HG03039 (cell line): ENCODE measurements around the gene PAPSS2.
"Not testable (repeated sequence)": the region's sequence is repeated elsewhere in the genome, so short reads cannot be mapped to it uniquely, and the experiment has no call there.

Source experiments
- ATAC-seq: cut with Tn5 transposase; IDR thresholded peaks from one replicate; pipeline ENCODE4 v1.9.1; 2021; ENCODE audit warnings: mild to moderate bottlenecking, moderate library complexity; ENCODE audit not compliant: unreplicated experiment

PAPSS2 gene

DNA sequence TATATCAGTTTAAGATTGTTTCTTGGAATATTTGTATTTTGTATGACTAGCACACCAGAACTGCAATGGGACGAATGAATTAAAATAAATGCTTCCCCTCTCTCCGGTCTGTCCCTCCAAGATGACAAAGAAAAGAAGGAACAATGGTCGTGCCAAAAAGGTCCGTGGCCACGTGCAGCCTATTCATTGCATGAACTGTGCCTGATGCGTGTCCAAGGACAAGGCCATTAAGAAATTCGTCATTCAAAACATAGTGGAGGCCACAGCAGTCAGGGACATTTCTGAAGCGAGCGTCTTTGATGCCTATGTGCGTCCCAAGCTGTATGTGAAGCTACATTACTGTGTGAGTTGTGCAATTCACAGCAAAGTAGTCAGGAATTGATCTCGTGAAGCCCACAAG is 17.2 kb upstream of the PAPSS2 start:
- no peak for ATAC-seq

- no peak for ATAC-seq
Observed at GRCh38 chr10:87642988-87643387, 16.7 kb upstream of the PAPSS2 start.

GRCh38 chr10:87643920-87644319 is 15.8 kb upstream of the PAPSS2 start:
- no peak for ATAC-seq

DNA sequence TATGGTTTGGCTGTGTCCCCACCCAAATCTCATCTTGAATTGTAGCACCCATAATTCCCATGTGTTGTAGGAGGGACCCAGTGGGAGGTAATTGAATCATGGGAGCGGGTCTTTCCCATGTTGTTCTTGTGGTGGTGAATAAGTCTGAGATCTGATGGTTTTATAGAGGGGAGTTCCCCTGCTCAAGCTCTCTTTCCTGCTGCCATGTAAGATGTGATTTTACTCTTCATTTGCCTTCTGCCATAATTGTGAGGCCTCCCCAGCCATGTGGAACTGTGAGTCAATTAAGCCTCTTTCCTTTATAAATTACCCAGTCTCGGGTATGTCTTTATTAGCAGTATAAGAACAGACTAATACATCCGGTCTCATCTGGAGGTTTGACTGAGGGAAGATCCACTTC is 15.2 kb upstream of the PAPSS2 start:
- ATAC-seq: not testable (repeated sequence)

GRCh38 chr10:87646192-87646909 is 13.3 kb upstream of the PAPSS2 start:
- no peak for ATAC-seq

GRCh38 chr10:87646935-87647334 is 12.7 kb upstream of the PAPSS2 start:
- no peak for ATAC-seq

DNA sequence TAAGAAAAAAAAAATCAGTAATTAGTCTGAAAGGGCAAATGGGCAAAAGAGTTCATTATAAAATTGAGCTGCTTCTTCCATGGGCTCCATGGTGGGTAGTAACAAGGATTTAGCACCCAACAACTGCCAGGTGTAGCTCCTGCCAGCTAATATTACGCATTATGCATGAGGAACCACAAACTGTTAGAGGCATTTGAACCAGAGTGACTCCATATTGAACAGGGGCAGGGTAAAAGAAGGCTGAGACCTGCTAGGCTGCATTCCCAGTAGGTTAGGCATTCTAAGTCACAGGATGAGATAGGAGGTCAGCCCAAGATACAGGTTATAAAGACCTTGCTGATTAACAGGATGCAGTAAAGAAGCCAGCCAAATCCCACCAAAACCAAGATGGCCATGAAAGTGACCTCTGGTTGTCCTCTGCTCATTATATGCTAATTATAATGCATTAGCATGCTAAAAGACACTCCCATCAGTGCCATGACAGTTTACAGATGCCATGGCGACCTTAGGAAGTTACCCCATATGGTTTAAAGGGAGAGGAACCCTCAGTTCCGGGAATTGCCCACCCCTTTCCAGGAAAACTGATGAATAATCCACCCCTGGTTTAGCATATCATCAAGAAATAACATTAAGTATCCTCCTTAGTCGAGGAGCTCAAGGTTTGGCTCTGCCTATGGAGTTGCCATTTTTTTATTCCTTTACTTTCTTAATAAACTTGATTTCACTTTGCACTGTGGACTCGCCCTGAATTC is 8.7 kb upstream of the PAPSS2 start:
- ATAC-seq: no peak

GRCh38 chr10:87651801-87652200 is 7.9 kb upstream of the PAPSS2 start:
- ATAC-seq: no peak

DNA sequence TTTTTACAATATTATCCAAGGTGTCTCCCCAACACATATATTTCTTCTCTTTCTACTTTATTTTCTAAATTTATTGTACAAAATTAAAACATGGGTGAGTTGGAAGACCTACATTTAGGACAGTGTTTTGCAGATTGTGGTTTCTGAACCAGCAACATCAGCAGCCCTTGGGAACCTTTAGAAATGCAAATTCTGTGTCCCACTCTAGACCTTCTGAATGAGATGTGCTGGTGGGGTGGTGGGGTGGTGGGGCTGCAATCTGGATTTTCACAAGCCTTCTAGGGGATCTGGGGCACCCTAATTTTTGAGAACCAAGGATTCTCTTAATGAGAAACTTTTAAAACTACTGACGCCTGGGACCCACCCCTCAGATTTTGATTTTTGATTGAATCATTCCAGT is 7.4 kb upstream of the PAPSS2 start:
- ATAC-seq: no peak

- no peak for ATAC-seq
Observed at GRCh38 chr10:87654212-87654611, 5.5 kb upstream of the PAPSS2 start.

GRCh38 chr10:87656431-87657072 is 3.1 kb upstream of the PAPSS2 start:
- ATAC-seq: no peak

GRCh38 chr10:87657371-87657770 is 2.3 kb upstream of the PAPSS2 start:
- ATAC-seq: no peak

DNA sequence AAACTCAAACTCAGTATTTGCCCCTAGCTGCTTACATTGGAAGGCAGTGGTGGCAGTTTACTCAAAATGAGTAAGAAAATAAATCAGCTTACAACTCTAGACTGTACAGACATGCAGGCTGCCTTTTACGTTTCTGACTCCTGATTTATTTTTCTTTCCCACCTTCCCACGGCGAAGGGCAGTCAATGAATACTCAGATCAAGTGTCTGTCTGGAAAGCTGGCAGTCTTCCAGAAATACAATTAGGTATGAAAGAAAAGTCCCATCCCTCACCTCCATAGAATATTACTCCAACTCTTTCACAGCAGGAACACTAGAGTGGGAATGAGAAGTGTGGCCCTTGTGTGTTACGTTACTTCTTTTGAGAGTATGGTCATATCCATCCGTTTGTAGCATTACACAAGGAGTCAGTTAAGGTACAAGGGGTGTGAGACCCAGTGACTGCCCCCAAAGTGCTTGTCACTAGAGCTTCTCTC is 1.3 kb upstream of the PAPSS2 start:
- no peak for ATAC-seq

DNA sequence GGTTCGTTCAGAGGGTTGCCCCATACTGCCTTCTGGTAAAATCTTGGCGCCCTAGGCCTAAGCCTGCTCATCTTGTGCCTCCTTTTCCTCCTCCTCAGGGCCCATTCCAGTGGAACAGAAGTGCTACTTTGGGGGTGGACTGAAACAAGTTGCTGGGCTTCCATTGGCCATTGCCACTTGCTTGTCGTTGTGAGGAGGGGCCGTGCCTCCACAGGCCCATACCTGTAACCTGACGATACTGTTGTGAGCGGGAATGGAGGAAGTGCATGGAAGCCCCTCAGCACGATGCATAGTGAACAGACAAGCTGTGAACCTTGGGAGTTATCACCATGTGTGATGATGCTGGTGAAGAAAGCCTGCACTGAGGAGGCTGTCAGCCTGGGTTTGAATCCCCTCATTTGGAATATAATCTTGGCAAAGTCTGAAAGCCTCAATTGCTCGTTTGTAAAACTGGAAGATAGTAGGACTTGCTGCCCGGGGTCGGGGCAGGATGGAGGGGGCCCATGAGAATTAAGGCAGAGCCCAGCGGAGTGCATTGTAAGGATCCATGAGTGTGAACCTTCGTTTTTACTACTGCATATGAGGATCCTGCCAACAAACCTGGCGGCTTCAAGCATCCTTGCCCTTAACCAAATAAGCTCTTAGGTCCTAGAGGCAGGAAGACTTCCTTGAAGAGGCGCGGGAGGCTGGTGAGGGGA is 671 bp upstream of the PAPSS2 start:
- ATAC-seq: no peak

DNA sequence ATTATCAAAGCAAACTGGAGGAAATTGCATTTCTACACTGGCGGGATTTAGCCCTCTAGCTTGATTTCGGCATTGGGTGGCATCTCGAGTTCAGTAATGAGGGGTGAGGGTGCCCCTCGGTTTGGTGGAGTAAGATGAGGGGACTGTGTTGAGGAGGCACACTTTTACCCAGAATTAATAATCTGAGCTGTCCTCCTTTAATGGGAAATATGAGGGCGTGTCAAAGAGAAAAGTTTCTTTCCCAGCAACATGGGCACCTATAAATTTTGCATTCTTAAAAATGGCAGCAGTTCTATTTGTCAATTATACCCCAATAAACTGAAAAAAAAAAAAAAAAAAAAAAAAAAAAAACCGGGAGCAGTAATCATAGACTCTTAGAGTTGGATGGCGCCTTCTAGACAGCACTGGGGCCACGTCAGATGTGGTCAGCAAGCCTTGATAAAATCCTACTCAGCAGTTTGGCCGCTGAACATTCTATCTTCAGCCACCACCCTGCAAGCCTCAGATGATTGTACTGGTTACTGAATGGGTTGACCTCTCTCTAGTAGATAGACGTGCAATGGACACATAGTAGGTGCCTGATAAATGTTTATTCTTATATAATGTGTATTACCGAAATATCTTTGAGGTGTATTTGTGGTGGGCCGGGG is 931 bp downstream of the PAPSS2 start:
- no peak for ATAC-seq

DNA sequence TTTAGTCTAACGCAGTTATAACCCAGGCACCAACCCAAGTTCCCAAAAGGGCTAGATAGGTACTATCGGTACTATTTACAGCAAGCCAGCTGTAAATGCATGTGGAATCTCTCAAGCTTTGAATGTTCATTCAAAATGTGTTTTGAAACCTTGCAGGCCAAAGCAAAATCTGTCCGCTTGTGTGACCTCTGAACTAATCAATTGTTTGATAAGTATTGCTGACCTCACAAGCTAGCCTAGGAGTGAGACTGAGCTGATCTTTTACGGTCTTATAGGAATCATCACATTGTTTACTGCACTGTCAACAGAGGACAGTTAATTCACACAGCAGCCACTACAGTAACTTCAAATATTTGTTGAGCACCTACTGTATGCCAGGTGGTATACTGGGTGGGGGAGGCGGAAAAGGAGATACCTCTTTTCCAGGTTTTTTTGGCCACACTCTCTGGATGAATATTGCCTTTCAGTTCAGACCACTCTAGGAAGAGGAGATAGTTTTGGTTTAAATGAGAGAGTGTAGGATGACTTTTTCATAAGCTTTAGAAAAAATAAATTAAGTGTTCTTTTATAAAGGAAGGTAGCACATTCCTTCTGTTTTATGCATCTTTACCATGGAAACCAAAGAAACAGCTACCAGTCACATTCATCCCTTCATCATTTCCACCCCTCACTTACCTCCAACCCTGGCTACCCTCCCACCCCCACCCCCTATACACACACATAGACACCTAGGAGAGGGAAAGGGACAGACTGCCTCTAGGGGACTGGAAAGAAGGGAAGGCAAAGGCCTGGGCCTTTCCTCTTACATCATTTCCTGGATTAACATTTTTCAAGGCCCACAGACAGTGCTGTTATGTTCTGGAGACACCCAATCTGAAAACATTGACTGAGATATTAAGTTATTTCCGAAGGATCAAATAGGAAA is 2.4 kb downstream of the PAPSS2 start:
- ATAC-seq: no peak

GRCh38 chr10:87664276-87664701 is 4.6 kb downstream of the PAPSS2 start:
- no peak for ATAC-seq

- no peak for ATAC-seq
Observed at GRCh38 chr10:87667493-87667892, 7.8 kb downstream of the PAPSS2 start.

DNA sequence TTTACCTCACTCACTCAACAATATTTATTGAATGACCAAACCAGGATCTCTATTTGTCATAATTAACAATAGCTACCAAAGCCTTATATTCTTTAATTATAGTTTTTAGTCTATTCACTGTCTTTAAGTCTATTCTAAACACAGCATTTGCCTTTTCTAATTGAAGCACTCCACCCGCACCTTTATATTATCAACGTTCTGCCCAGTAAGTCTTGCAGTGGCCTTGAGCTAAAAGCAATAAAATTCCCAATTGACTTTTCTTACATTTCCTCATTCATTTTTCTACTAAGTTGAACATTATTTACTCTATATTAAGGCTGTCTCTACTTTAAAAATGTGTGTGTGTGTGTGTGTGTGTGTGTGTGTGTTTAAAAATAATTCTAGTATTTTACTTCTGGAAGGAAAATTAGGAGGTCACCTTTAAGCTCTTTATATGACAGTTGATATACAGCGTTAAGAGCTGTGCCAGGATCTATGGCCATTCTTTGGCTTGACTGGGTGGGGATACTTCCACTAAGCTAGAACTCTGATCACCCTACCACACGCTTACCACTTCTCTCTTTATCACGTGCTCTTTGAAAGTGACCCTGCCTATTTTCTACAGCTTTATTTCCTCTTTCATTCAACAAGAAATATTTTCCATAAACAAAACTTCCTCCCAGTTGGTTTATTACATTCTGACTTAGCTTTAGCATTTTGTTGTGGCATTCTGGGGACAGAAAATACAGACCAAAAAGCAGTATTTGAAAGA is 8.8 kb downstream of the PAPSS2 start:
- ATAC-seq: no peak
